K562 (cell line): Measurements from ENCODE around the gene VRK2. TPM values are rescaled to one million over a fixed set of nuclear protein-coding genes. Genes with fewer than 3 reads are reported as not detected.

Experiments used
- CBX1 ChIP-seq: sonication (generic); IDR thresholded peaks from 2 replicates; pipeline ENCODE4 v1.6.1; 2016; ENCODE audit warnings: antibody characterized with exemption, low read depth, mild to moderate bottlenecking
- CBX5 ChIP-seq: IDR thresholded peaks from 2 replicates; pipeline ENCODE4 v1.6.1; 2014; ENCODE audit warnings: low read depth, borderline replicate concordance
- E2F3 ChIP-seq: fragments of 250-450 bp; sonication (Bioruptor Pico); IDR thresholded peaks from 2 replicates; pipeline ENCODE4 v1.4.0; 2020; ENCODE audit warnings: mild to moderate bottlenecking
- ELF4 ChIP-seq: fragments of 450-650 bp; formaldehyde crosslinking; IDR thresholded peaks from 2 replicates; pipeline ENCODE4 v1.4.0; 2022; ENCODE audit warnings: missing genetic modification characterization
- FOXM1 ChIP-seq, 2 experiments: fragments of 450-650 bp in 1 of 2; sonication (generic) in 1 of 2; formaldehyde crosslinking in 1 of 2; IDR thresholded peaks; 2 replicates each; pipeline versions ENCODE4 v1.6.1 to v1.9.0; 2017 to 2022; ENCODE audit warnings: low read depth in 2 of 2, mild to moderate bottlenecking in 2 of 2, missing genetic modification reagents in 1 of 2, moderate library complexity in 1 of 2
- HSF4 ChIP-seq: fragments of 250-450 bp; sonication (Bioruptor Pico); IDR thresholded peaks from 2 replicates; pipeline ENCODE4 v2.1.2; 2022; ENCODE audit warnings: mild to moderate bottlenecking, moderate library complexity, borderline replicate concordance
- KLF16 ChIP-seq: IDR thresholded peaks from 2 replicates; pipeline ENCODE4 v1.6.1; 2016; ENCODE audit warnings: antibody characterized with exemption
- MCM2 ChIP-seq: fragments of 450-650 bp; IDR thresholded peaks from 2 replicates; pipeline ENCODE4 v1.6.1; 2017; ENCODE audit warnings: low read depth, mild to moderate bottlenecking
- POU5F1 ChIP-seq: fragments of 150-350 bp; IDR thresholded peaks from 2 replicates; pipeline ENCODE4 v1.6.1; 2014; ENCODE audit warnings: borderline replicate concordance, low read length, low read depth, mild to moderate bottlenecking; ENCODE audit not compliant: partially characterized antibody
- RBM22 ChIP-seq: fragments of 200-400 bp; formaldehyde crosslinking; IDR thresholded peaks from 2 replicates; pipeline ENCODE4 v1.6.1; 2018; ENCODE audit warnings: low read length, low read depth; ENCODE audit not compliant: poor library complexity, severe bottlenecking
- SMARCA5 ChIP-seq: fragments of 450-650 bp; IDR thresholded peaks from 2 replicates; pipeline ENCODE4 v1.6.1; 2016
- TAF7 ChIP-seq: fragments of 450-650 bp; IDR thresholded peaks from 2 replicates; pipeline ENCODE4 v1.6.1; 2016; ENCODE audit warnings: missing genetic modification characterization, missing compliant biosample characterization
- XRCC3 ChIP-seq: fragments of 450-650 bp; IDR thresholded peaks from 2 replicates; pipeline ENCODE4 v1.6.1; 2017; ENCODE audit warnings: mild to moderate bottlenecking, moderate library complexity
- ZBTB8A ChIP-seq: fragments of 450-650 bp; IDR thresholded peaks from 2 replicates; pipeline ENCODE4 v1.6.1; 2018; ENCODE audit warnings: mild to moderate bottlenecking, moderate library complexity; ENCODE audit not compliant: partially characterized antibody
- ZNF232 ChIP-seq: sonication (generic); formaldehyde crosslinking; IDR thresholded peaks from 2 replicates; pipeline ENCODE4 v1.8.0; 2022; ENCODE audit warnings: mild to moderate bottlenecking, missing genetic modification reagents
- ZNF316 ChIP-seq: fragments of 450-650 bp; IDR thresholded peaks from 2 replicates; pipeline ENCODE4 v1.6.1; 2016
- ZNF707 ChIP-seq: fragments of 250-450 bp; sonication (Bioruptor Pico); conservative IDR thresholded peaks from 2 replicates; pipeline ENCODE4 v1.8.0; 2022; ENCODE audit warnings: inconsistent platforms, mild to moderate bottlenecking, moderate library complexity
- polyA plus RNA-seq, 8 experiments: library from polyadenylated mRNA; depleted of rRNA in 4 of 8; stranded (reverse) in 5 of 8; unstranded in 3 of 8; fragments of >200 nt; fragmentation: Nextera tagmentation in 2 of 8; fragmentation: Illumina TruSeq in 1 of 8; extraction: Ambion mirVana in 2 of 8; extraction: Trizol in 1 of 8; gene quantifications; 2 replicates each; pipeline versions ENCODE4 v1.2.1 to v1.2.3, GENCODE V29; 2011 to 2014; ENCODE audit warnings: inconsistent platforms in 1 of 8, missing spikeins in 1 of 8
- total RNA-seq, 7 experiments: library from RNA; depleted of rRNA in 6 of 7; stranded (reverse); fragments of >200 nt in 6 of 7; fragmentation: Illumina TruSeq in 2 of 7; extraction: Trizol in 2 of 7; gene quantifications; 2 replicates each; pipeline versions ENCODE4 v1.2.1 to v1.2.3, GENCODE V29; 2011 to 2021; ENCODE audit warnings: low replicate concordance in 1 of 7
- TF ChIP-seq, protein P1 (sequence below): sonication (generic); formaldehyde crosslinking; IDR thresholded peaks from 2 replicates; pipeline ENCODE4 v1.8.1; 2023; ENCODE audit warnings: mild to moderate bottlenecking, missing genetic modification reagents
- TF ChIP-seq, protein P2 (sequence below): sonication (generic); formaldehyde crosslinking; IDR thresholded peaks from 2 replicates; pipeline ENCODE4 v1.8.0; 2023; ENCODE audit warnings: missing genetic modification reagents, mild to moderate bottlenecking, borderline replicate concordance
- TF ChIP-seq, protein P3 (sequence below): fragments of 450-650 bp; IDR thresholded peaks from 2 replicates; pipeline ENCODE4 v1.7.0; 2016; ENCODE audit warnings: borderline replicate concordance

VRK2 gene
- total and polyA plus RNA-seq, 9 of the 15 experiments (the other 6 are each of a cell fraction or from before 2014, with no cell fraction given), result 22.6 to 49.2 (median 36.2) TPM

- TF ChIP-seq SMARCA5 (no peak), XRCC3 (no peak), MCM2 (no peak), TAF7 (tag) (no peak), ZNF707 (CRISPR knock-in tag) (no peak), ZNF232 (CRISPR knock-in tag) (no peak), FOXM1 (IDR thresholded peaks at IDR 0.05; ENCODE audit: low read depth) (no peak), FOXM1 (CRISPR knock-in tag; IDR thresholded peaks at IDR 0.05; ENCODE audit: low read depth) (no peak), ELF4 (CRISPR knock-in tag) (no peak), E2F3 (CRISPR knock-in tag) (no peak), CBX1 (no peak), KLF16 (peak; percentile 43; the same call in 1 of the 2 replicates), HSF4 (no peak), ZBTB8A (no peak), RBM22 (no peak), CBX5 (no peak), ZNF316 (no peak), POU5F1 (no peak)
- TF ChIP-seq, protein P1, sequence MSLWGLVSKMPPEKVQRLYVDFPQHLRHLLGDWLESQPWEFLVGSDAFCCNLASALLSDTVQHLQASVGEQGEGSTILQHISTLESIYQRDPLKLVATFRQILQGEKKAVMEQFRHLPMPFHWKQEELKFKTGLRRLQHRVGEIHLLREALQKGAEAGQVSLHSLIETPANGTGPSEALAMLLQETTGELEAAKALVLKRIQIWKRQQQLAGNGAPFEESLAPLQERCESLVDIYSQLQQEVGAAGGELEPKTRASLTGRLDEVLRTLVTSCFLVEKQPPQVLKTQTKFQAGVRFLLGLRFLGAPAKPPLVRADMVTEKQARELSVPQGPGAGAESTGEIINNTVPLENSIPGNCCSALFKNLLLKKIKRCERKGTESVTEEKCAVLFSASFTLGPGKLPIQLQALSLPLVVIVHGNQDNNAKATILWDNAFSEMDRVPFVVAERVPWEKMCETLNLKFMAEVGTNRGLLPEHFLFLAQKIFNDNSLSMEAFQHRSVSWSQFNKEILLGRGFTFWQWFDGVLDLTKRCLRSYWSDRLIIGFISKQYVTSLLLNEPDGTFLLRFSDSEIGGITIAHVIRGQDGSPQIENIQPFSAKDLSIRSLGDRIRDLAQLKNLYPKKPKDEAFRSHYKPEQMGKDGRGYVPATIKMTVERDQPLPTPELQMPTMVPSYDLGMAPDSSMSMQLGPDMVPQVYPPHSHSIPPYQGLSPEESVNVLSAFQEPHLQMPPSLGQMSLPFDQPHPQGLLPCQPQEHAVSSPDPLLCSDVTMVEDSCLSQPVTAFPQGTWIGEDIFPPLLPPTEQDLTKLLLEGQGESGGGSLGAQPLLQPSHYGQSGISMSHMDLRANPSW, result no peak
- TF ChIP-seq, protein P2, sequence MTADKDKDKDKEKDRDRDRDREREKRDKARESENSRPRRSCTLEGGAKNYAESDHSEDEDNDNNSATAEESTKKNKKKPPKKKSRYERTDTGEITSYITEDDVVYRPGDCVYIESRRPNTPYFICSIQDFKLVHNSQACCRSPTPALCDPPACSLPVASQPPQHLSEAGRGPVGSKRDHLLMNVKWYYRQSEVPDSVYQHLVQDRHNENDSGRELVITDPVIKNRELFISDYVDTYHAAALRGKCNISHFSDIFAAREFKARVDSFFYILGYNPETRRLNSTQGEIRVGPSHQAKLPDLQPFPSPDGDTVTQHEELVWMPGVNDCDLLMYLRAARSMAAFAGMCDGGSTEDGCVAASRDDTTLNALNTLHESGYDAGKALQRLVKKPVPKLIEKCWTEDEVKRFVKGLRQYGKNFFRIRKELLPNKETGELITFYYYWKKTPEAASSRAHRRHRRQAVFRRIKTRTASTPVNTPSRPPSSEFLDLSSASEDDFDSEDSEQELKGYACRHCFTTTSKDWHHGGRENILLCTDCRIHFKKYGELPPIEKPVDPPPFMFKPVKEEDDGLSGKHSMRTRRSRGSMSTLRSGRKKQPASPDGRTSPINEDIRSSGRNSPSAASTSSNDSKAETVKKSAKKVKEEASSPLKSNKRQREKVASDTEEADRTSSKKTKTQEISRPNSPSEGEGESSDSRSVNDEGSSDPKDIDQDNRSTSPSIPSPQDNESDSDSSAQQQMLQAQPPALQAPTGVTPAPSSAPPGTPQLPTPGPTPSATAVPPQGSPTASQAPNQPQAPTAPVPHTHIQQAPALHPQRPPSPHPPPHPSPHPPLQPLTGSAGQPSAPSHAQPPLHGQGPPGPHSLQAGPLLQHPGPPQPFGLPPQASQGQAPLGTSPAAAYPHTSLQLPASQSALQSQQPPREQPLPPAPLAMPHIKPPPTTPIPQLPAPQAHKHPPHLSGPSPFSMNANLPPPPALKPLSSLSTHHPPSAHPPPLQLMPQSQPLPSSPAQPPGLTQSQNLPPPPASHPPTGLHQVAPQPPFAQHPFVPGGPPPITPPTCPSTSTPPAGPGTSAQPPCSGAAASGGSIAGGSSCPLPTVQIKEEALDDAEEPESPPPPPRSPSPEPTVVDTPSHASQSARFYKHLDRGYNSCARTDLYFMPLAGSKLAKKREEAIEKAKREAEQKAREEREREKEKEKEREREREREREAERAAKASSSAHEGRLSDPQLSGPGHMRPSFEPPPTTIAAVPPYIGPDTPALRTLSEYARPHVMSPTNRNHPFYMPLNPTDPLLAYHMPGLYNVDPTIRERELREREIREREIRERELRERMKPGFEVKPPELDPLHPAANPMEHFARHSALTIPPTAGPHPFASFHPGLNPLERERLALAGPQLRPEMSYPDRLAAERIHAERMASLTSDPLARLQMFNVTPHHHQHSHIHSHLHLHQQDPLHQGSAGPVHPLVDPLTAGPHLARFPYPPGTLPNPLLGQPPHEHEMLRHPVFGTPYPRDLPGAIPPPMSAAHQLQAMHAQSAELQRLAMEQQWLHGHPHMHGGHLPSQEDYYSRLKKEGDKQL (CRISPR knock-in tag), result no peak
- TF ChIP-seq, protein P3, sequence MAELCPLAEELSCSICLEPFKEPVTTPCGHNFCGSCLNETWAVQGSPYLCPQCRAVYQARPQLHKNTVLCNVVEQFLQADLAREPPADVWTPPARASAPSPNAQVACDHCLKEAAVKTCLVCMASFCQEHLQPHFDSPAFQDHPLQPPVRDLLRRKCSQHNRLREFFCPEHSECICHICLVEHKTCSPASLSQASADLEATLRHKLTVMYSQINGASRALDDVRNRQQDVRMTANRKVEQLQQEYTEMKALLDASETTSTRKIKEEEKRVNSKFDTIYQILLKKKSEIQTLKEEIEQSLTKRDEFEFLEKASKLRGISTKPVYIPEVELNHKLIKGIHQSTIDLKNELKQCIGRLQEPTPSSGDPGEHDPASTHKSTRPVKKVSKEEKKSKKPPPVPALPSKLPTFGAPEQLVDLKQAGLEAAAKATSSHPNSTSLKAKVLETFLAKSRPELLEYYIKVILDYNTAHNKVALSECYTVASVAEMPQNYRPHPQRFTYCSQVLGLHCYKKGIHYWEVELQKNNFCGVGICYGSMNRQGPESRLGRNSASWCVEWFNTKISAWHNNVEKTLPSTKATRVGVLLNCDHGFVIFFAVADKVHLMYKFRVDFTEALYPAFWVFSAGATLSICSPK, result no peak
Observed at GRCh38 chr2:58099096-58099769, 52.6 kb downstream of the VRK2 start (continued).
